ENCODE measurements around the gene FGFRL1.

The FGFRL1 gene

GRCh38 chr4:1009542-1010394 lies 1.7 kb upstream of the FGFRL1 start:
- DNase-seq, result peak; percentile 74 to 93 (median 86)

- DNase-seq, result peak; percentile 83 to 92 (median 89)
These were observed 918 bp upstream of the FGFRL1 start for GRCh38 chr4:1010395-1011021.

- no peak for DNase-seq
These were observed 224 bp downstream of the FGFRL1 start for GRCh38 chr4:1011666-1012033.

- peak in 3 of 4 experiments; percentile 5 to 36 (median 25) for DNase-seq
These were observed 761 bp downstream of the FGFRL1 start for GRCh38 chr4:1012034-1012739.

- no peak for DNase-seq
These were observed 2.0 kb downstream of the FGFRL1 start for GRCh38 chr4:1013225-1014073.

- peak; percentile 30 to 47 (median 39) for DNase-seq
These were observed 3.1 kb downstream of the FGFRL1 start for GRCh38 chr4:1014291-1015167.

- DNase-seq, result no peak
These were observed 3.8 kb downstream of the FGFRL1 start for GRCh38 chr4:1015179-1015578.

GRCh38 chr4:1015746-1016145 lies 4.3 kb downstream of the FGFRL1 start:
- DNase-seq, result no peak

GRCh38 chr4:1017211-1017610 lies 5.8 kb downstream of the FGFRL1 start:
- no peak for DNase-seq

- DNase-seq, result no peak
These were observed 6.3 kb downstream of the FGFRL1 start for GRCh38 chr4:1017706-1018105.

- no peak for DNase-seq
These were observed 7.0 kb downstream of the FGFRL1 start for GRCh38 chr4:1018147-1019020.

- DNase-seq, result no peak
These were observed 7.9 kb downstream of the FGFRL1 start for GRCh38 chr4:1019320-1019719.

GRCh38 chr4:1019729-1020470 lies 8.5 kb downstream of the FGFRL1 start:
- no peak for DNase-seq

- DNase-seq, result no peak
These were observed 10.1 kb downstream of the FGFRL1 start for GRCh38 chr4:1021386-1022050.

GRCh38 chr4:1022051-1022738 lies 10.8 kb downstream of the FGFRL1 start:
- no peak for DNase-seq

GRCh38 chr4:1022739-1023066 lies 11.3 kb downstream of the FGFRL1 start:
- DNase-seq, result no peak

- DNase-seq, result no peak
These were observed 11.7 kb downstream of the FGFRL1 start for GRCh38 chr4:1023075-1023640.

All from suppressor macrophage (primary cell).